Thyroid gland (tissue), 4 donors: Measurements from ENCODE around the gene TRAF4.

Experiments used
- CTCF ChIP-seq, 6 experiments: fragments of 200-600 bp in 3 of 6; fragments of 450-650 bp in 3 of 6; sonication (generic) in 3 of 6; IDR thresholded peaks; one replicate each; pipeline ENCODE4 v1.5.1; 2016 to 2019; ENCODE audit warnings: antibody characterized with exemption in 6 of 6, mild to moderate bottlenecking in 2 of 6, inconsistent platforms in 1 of 6, moderate library complexity in 1 of 6
- POLR2A ChIP-seq, 2 donors: fragments of 450-650 bp; IDR thresholded peaks; one replicate each; pipeline ENCODE4 v1.6.1; 2017; ENCODE audit warnings: antibody characterized with exemption in 2 of 2, mild to moderate bottlenecking in 2 of 2, moderate library complexity in 1 of 2

- TF ChIP-seq CTCF (IDR thresholded peaks at IDR 0.05) (no peak), POLR2A (IDR thresholded peaks at IDR 0.05) (no peak)
Observed at GRCh38 chr17:28746611-28747050, 2.8 kb downstream of the TRAF4 start.
